Neural cell (in vitro differentiated cells): ENCODE measurements around the gene GLB1L2. TPM values are rescaled to one million over a fixed set of nuclear protein-coding genes. Genes with fewer than 3 reads are reported as not detected.

Source experiments
- H2AFZ ChIP-seq: fragments of 200-600, 300-800 bp; sonication (generic), shearing (Covaris generic); 2 replicates; pipeline ENCODE4 v1.6.0; 2014; ENCODE audit warnings: low read depth, mild to moderate bottlenecking, antibody characterized with exemption, low read length, moderate library complexity
- H3F3A ChIP-seq: fragments of 200-600 bp; shearing (Covaris generic); 2 replicates; pipeline ENCODE4 v1.6.1; 2016; ENCODE audit warnings: mild to moderate bottlenecking, moderate library complexity, mixed read lengths, antibody characterized with exemption, low read length; ENCODE audit not compliant: insufficient read depth, poor library complexity, severe bottlenecking
- H3K27ac ChIP-seq: fragments of 200-600, 300-800 bp; sonication (generic), shearing (Covaris generic); 2 replicates; pipeline ENCODE4 v1.5.1; 2014; ENCODE audit warnings: mild to moderate bottlenecking, low read length, moderate library complexity
- H3K27me3 ChIP-seq: fragments of 300-800, 200-600 bp; sonication (generic), shearing (Covaris generic); 2 replicates; pipeline ENCODE4 v1.6.0; 2014; ENCODE audit warnings: mild to moderate bottlenecking, low read depth, low read length, moderate library complexity; ENCODE audit not compliant: insufficient read depth
- H3K36me3 ChIP-seq: fragments of 300-800, 200-600 bp; sonication (generic), shearing (Covaris generic); 2 replicates; pipeline ENCODE4 v1.5.1; 2014; ENCODE audit warnings: mild to moderate bottlenecking, antibody characterized with exemption, low read length, moderate library complexity; ENCODE audit not compliant: insufficient read depth
- H3K4me2 ChIP-seq: fragments of 300-800, 200-600 bp; sonication (generic), shearing (Covaris generic); 2 replicates; pipeline ENCODE4 v1.6.0; 2014; ENCODE audit warnings: mild to moderate bottlenecking, low read length
- H3K4me3 ChIP-seq: fragments of 300-800, 200-600 bp; sonication (generic), shearing (Covaris generic); 2 replicates; pipeline ENCODE4 v1.5.1; 2014; ENCODE audit warnings: mild to moderate bottlenecking, low read length, moderate library complexity
- H3K79me2 ChIP-seq: fragments of 200-600 bp; shearing (Covaris generic); replicated peaks from 2 replicates; pipeline ENCODE4 v1.6.0; 2014; ENCODE audit warnings: mild to moderate bottlenecking, low read length, moderate library complexity; ENCODE audit not compliant: insufficient read depth
- H3K9ac ChIP-seq: fragments of 300-800, 200-600 bp; sonication (generic), shearing (Covaris generic); 2 replicates; pipeline ENCODE4 v1.6.1; 2016; ENCODE audit warnings: mild to moderate bottlenecking, low read length, mixed read lengths
- H3K9me2 ChIP-seq: fragments of 200-600 bp; shearing (Covaris generic); 2 replicates; pipeline ENCODE4 v1.6.1; 2016; ENCODE audit warnings: mild to moderate bottlenecking, low read length, mixed read lengths; ENCODE audit not compliant: insufficient read depth
- H3K9me3 ChIP-seq: fragments of 200-600, 300-800 bp; sonication (generic), shearing (Covaris generic); 2 replicates; pipeline ENCODE4 v1.6.1; 2016; ENCODE audit warnings: mild to moderate bottlenecking, mixed run types, low read length, moderate library complexity, mixed read lengths
- H4K20me1 ChIP-seq: fragments of 200-600 bp; shearing (Covaris generic); 2 replicates; pipeline ENCODE4 v1.6.1; 2016; ENCODE audit warnings: mild to moderate bottlenecking, mixed run types; ENCODE audit not compliant: insufficient read depth
- EP300 ChIP-seq: fragments of 450-650 bp; conservative IDR thresholded peaks from 2 replicates; pipeline ENCODE4 v1.6.1; 2014; ENCODE audit warnings: antibody characterized with exemption, mild to moderate bottlenecking, moderate library complexity; ENCODE audit not compliant: poor library complexity, severe bottlenecking
- EZH2 ChIP-seq: fragments of 200-600, 300-800 bp; shearing (Covaris generic), sonication (generic); IDR thresholded peaks from 2 replicates; pipeline ENCODE4 v1.6.1; 2014; ENCODE audit warnings: antibody characterized with exemption, low read length, borderline replicate concordance, mild to moderate bottlenecking; ENCODE audit not compliant: insufficient read depth, poor library complexity, severe bottlenecking
- MXI1 ChIP-seq: fragments of 450-650 bp; conservative IDR thresholded peaks from 2 replicates; pipeline ENCODE4 v1.6.1; 2014; ENCODE audit warnings: antibody characterized with exemption, mild to moderate bottlenecking; ENCODE audit not compliant: poor library complexity, severe bottlenecking
- POLR2AphosphoS5 ChIP-seq: IDR thresholded peaks from 2 replicates; pipeline ENCODE4 v1.6.1; 2012
- RAD21 ChIP-seq: fragments of 450-650 bp; conservative IDR thresholded peaks from 2 replicates; pipeline ENCODE4 v1.6.1; 2014; ENCODE audit warnings: antibody characterized with exemption, mild to moderate bottlenecking, moderate library complexity
- SMC3 ChIP-seq: fragments of 450-650 bp; conservative IDR thresholded peaks from 2 replicates; pipeline ENCODE4 v1.6.1; 2014; ENCODE audit warnings: antibody characterized with exemption, mild to moderate bottlenecking, moderate library complexity; ENCODE audit not compliant: poor library complexity
- TAF1 ChIP-seq: IDR thresholded peaks from 2 replicates; pipeline ENCODE4 v1.6.1; 2012; ENCODE audit warnings: low read depth
- polyA plus RNA-seq: library from polyadenylated mRNA; depleted of rRNA; stranded (reverse); fragments of >200 nt; gene quantifications from 2 replicates; pipeline ENCODE4 v1.2.3, GENCODE V29; 2014
- TF ChIP-seq, protein P1 (sequence below): IDR thresholded peaks from 2 replicates; pipeline ENCODE4 v1.6.1; 2012; ENCODE audit warnings: borderline replicate concordance
- TF ChIP-seq, protein P2 (sequence below): fragments of 450-650 bp; IDR thresholded peaks from 2 replicates; pipeline ENCODE4 v1.5.1; 2014; ENCODE audit warnings: antibody characterized with exemption, mild to moderate bottlenecking, moderate library complexity; ENCODE audit not compliant: poor library complexity, severe bottlenecking

Gene GLB1L2
- polyA plus RNA-seq, 1 donor from 2014 or later: 1.6 TPM

GRCh38 chr11:134358856-134359490, 27.2 kb downstream of the GLB1L2 start:
- Histone ChIP-seq H3K27ac (no peak overlapping the region), H3K79me2 (no peaks in the 10 kb centered on the region), H3K27me3 (no peaks in the 10 kb centered on the region)

DNA sequence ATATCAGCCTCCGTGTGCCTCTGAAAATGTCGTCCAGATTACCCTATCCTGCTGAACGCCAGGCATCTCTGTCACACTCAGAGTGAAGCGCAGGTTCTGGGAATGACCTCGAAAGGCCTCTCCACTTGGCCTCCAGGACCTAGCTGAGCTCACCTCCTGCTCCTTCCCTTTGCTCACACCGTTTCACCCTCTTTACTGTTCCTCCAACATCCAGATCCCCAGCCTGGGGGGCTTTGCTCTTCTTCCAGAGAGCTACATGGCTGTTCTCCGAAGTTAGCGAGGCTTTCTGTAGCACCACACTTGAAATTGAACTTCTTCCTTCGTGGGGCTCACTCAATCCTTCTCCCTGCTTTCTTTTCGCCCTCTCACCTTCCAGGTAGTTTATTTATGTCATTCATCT, 27.9 kb downstream of the GLB1L2 start:
- Histone ChIP-seq H3F3A (no peaks in the 10 kb centered on the region), H2AFZ (no peak overlapping the region), H3K9me3 (no peaks in the 10 kb centered on the region), H3K9ac (no peak overlapping the region), H4K20me1 (no peaks in the 10 kb centered on the region), H3K36me3 (no peaks in the 10 kb centered on the region), H3K27me3 (no peaks in the 10 kb centered on the region), H3K9me2 (no peaks in the 10 kb centered on the region), H3K4me2 (no peak overlapping the region), H3K27ac (no peak overlapping the region), H3K4me3 (no peak overlapping the region), H3K79me2 (no peaks in the 10 kb centered on the region)
- TF ChIP-seq SMC3: no peak
- no peak for TF ChIP-seq EP300
- no peak for TF ChIP-seq POLR2AphosphoS5
- no peak for TF ChIP-seq TAF1
- TF ChIP-seq, protein P1, sequence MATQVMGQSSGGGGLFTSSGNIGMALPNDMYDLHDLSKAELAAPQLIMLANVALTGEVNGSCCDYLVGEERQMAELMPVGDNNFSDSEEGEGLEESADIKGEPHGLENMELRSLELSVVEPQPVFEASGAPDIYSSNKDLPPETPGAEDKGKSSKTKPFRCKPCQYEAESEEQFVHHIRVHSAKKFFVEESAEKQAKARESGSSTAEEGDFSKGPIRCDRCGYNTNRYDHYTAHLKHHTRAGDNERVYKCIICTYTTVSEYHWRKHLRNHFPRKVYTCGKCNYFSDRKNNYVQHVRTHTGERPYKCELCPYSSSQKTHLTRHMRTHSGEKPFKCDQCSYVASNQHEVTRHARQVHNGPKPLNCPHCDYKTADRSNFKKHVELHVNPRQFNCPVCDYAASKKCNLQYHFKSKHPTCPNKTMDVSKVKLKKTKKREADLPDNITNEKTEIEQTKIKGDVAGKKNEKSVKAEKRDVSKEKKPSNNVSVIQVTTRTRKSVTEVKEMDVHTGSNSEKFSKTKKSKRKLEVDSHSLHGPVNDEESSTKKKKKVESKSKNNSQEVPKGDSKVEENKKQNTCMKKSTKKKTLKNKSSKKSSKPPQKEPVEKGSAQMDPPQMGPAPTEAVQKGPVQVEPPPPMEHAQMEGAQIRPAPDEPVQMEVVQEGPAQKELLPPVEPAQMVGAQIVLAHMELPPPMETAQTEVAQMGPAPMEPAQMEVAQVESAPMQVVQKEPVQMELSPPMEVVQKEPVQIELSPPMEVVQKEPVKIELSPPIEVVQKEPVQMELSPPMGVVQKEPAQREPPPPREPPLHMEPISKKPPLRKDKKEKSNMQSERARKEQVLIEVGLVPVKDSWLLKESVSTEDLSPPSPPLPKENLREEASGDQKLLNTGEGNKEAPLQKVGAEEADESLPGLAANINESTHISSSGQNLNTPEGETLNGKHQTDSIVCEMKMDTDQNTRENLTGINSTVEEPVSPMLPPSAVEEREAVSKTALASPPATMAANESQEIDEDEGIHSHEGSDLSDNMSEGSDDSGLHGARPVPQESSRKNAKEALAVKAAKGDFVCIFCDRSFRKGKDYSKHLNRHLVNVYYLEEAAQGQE: no peak
- TF ChIP-seq, protein P2, sequence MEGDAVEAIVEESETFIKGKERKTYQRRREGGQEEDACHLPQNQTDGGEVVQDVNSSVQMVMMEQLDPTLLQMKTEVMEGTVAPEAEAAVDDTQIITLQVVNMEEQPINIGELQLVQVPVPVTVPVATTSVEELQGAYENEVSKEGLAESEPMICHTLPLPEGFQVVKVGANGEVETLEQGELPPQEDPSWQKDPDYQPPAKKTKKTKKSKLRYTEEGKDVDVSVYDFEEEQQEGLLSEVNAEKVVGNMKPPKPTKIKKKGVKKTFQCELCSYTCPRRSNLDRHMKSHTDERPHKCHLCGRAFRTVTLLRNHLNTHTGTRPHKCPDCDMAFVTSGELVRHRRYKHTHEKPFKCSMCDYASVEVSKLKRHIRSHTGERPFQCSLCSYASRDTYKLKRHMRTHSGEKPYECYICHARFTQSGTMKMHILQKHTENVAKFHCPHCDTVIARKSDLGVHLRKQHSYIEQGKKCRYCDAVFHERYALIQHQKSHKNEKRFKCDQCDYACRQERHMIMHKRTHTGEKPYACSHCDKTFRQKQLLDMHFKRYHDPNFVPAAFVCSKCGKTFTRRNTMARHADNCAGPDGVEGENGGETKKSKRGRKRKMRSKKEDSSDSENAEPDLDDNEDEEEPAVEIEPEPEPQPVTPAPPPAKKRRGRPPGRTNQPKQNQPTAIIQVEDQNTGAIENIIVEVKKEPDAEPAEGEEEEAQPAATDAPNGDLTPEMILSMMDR: no peak
- no peak for TF ChIP-seq RAD21
- no peak for TF ChIP-seq MXI1
- no peak for TF ChIP-seq EZH2

More at GRCh38 chr11:134358856-134359490, 27.2 kb downstream of the GLB1L2 start:
- H4K20me1 ChIP-seq: no peaks in the 10 kb centered on the region
- no peaks in the 10 kb centered on the region for H3K9me2 ChIP-seq
- no peak overlapping the region for H3K4me2 ChIP-seq
- H3K4me3 ChIP-seq: no peak overlapping the region
- TF ChIP-seq TAF1 (no peak), POLR2AphosphoS5 (no peak), EZH2 (no peak), SMC3 (no peak)
- no peak overlapping the region for H2AFZ ChIP-seq
- no peaks in the 10 kb centered on the region for H3K9me3 ChIP-seq
- H3K36me3 ChIP-seq: no peaks in the 10 kb centered on the region
- no peak overlapping the region for H3K9ac ChIP-seq
- H3F3A ChIP-seq: no peaks in the 10 kb centered on the region
